Activated naive CD8-positive, alpha-beta T cell treated with anti-CD3 and anti-CD28 coated beads, Interleukin-2, amount 50 U/mL, for 24 hours (primary cell): Measurements from ENCODE around the gene MROH2A.
"Not testable (repeated sequence)": the region's sequence is repeated elsewhere in the genome, so short reads cannot be mapped to it uniquely, and the experiment has no call there.

Experiments
- ATAC-seq: fragments of 150-1000 bp; cut with Tn5 transposase; one replicate; pipeline ENCODE4 v1.10.0; 2021
- DNase-seq: peaks from one replicate; pipeline ENCODE4 v3.0.0; 2021
- H3K27ac Mint-ChIP-seq: one replicate; pipeline ENCODE4 v1.8.0; 2021; ENCODE audit warnings: mild to moderate bottlenecking, mixed read lengths
- H3K27me3 Mint-ChIP-seq: one replicate; pipeline ENCODE4 v1.8.0; 2021; ENCODE audit warnings: mixed read lengths
- H3K36me3 Mint-ChIP-seq: one replicate; pipeline ENCODE4 v1.8.0; 2021; ENCODE audit warnings: low read depth, mixed read lengths
- H3K4me1 Mint-ChIP-seq: one replicate; pipeline ENCODE4 v1.8.0; 2021; ENCODE audit warnings: mixed read lengths
- H3K4me3 Mint-ChIP-seq: one replicate; pipeline ENCODE4 v1.8.0; 2021; ENCODE audit warnings: mild to moderate bottlenecking, moderate library complexity, mixed read lengths
- H3K9me3 Mint-ChIP-seq: one replicate; pipeline ENCODE4 v1.8.0; 2021; ENCODE audit warnings: mixed read lengths

Gene MROH2A

GRCh38 chr2:233854241-233854981 is 76.3 kb downstream of the MROH2A start, which contains the start of gene HJURP:
Gene HJURP, minus strand, starts transcription at chr2:233854535. Its CDS starts 35 bp downstream, at chr2:233854500.
- ATAC-seq = peak; percentile 94
- Mint-ChIP-seq H3K4me3 (peak within 1 kb of the TSS; percentile 93), H3K36me3 (peaks cover 39% of the 10 kb centered on the region), H3K4me1 (peaks cover 38% of the 10 kb centered on the region), H3K27ac (peak within 1 kb of the TSS; percentile 91), H3K9me3 (no peaks in the 10 kb centered on the region), H3K27me3 (peaks cover 3% of the 10 kb centered on the region)
- DNase-seq = peak; percentile 91

DNA sequence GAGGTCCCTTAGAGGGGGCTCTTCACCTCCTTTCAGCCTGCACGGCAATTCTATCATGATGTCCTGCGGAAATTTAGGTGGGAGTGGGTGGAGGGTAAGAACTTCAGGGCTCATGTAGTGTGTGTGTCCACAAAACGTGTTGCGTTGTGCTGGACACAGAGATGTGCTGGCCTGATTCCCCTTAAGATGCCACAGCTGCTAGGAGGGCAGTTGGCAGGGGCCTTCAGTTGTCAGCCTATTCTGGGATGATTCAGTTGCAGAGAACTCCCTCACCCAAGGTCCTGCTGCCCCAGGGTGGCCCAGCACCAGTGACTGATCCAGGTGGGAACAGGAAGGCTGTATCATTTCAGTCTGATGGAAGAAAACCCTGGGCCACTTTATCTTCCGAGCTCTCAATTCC is 77.2 kb downstream of the MROH2A start:
- DNase-seq (no peak), ATAC-seq (no peak)
- Mint-ChIP-seq H3K4me3 (peak overlapping the region; percentile 93), H3K27ac (no peak overlapping the region), H3K36me3 (peaks cover 35% of the 10 kb centered on the region), H3K4me1 (peaks cover 38% of the 10 kb centered on the region), H3K27me3 (peaks cover 3% of the 10 kb centered on the region), H3K9me3 (no peaks in the 10 kb centered on the region)

GRCh38 chr2:233856184-233856583 is 78.1 kb downstream of the MROH2A start:
- Mint-ChIP-seq H3K9me3 (no peaks in the 10 kb centered on the region), H3K27me3 (peaks cover 3% of the 10 kb centered on the region), H3K36me3 (peaks cover 29% of the 10 kb centered on the region), H3K4me3 (no peak overlapping the region), H3K4me1 (peaks cover 38% of the 10 kb centered on the region), H3K27ac (no peak overlapping the region)
- no peak for ATAC-seq
- DNase-seq = no peak

GRCh38 chr2:233857511-233858141 is 79.5 kb downstream of the MROH2A start:
- no peak overlapping the region for H3K4me3 Mint-ChIP-seq
- H3K36me3 Mint-ChIP-seq = peaks cover 14% of the 10 kb centered on the region
- H3K27ac Mint-ChIP-seq = no peak overlapping the region
- no peaks in the 10 kb centered on the region for H3K27me3 Mint-ChIP-seq
- no peaks in the 10 kb centered on the region for H3K9me3 Mint-ChIP-seq
- DNase-seq (peak; percentile 73), ATAC-seq (no peak)
- peaks cover 26% of the 10 kb centered on the region for H3K4me1 Mint-ChIP-seq

DNA sequence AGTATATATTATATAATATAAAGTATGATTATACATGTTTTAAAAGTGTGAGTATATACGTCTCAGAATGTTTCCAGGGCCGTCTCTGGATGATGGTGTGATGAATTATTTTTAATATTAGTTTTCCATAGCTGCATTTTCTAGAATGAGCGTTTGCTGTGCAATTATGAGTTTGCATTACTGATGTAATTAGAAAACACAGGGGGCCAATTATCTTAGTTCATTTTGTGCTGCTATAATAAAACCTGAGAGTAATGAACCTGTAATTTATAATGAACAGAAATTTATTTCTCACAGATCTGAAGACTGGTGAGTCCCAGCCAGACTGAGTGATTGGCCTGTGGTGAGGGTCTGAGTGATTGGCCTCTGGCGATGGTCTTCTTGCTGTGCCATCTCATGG is 80.2 kb downstream of the MROH2A start:
- ATAC-seq = no peak
- Mint-ChIP-seq H3K36me3 (peaks cover 7% of the 10 kb centered on the region), H3K27me3 (no peaks in the 10 kb centered on the region), H3K9me3 (no peaks in the 10 kb centered on the region), H3K4me1 (peaks cover 21% of the 10 kb centered on the region), H3K4me3 (no peak overlapping the region), H3K27ac (no peak overlapping the region)
- DNase-seq = no peak

DNA sequence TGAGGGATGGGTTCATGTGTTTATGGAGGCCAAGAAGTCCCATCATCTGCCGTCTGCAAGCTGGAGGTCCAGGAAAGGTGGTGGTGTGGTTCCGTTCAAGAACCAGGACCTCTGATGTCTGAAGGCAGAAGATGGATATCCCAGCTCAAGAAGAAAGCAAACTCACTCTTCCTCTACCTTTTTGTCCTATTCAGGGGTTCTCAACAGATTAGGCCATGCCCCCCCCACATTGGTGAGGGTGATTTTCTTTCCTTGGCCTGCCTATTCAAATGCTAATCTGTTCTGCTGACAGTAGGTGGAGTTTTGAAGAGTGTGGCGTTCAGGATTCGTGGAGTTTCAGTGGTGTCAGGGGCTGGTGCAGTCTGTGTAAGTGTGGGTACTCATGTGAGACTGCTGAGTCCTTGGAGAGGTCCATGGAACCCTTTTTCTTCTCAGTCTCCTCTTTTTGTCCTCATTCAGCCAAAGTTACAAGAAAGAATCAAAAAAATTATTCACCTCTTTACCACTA is 84.2 kb downstream of the MROH2A start:
- Mint-ChIP-seq H3K36me3 (peaks cover 17% of the 10 kb centered on the region), H3K4me3 (no peak overlapping the region), H3K27ac (no peak overlapping the region), H3K9me3 (peaks cover 12% of the 10 kb centered on the region), H3K4me1 (peaks cover 10% of the 10 kb centered on the region), H3K27me3 (no peaks in the 10 kb centered on the region)
- DNase-seq (no peak), ATAC-seq (no peak)

GRCh38 chr2:233865838-233866237 is 87.7 kb downstream of the MROH2A start:
- DNase-seq (no peak), ATAC-seq (no peak)
- Mint-ChIP-seq H3K4me3 (no peak overlapping the region), H3K27me3 (peaks cover 15% of the 10 kb centered on the region), H3K4me1 (peaks cover 13% of the 10 kb centered on the region), H3K27ac (no peak overlapping the region), H3K9me3 (peaks cover 25% of the 10 kb centered on the region), H3K36me3 (peaks cover 25% of the 10 kb centered on the region)

- H3K36me3 Mint-ChIP-seq = peaks cover 25% of the 10 kb centered on the region
- ATAC-seq (no peak), DNase-seq (no peak)
- H3K4me1 Mint-ChIP-seq = peaks cover 13% of the 10 kb centered on the region
- H3K27ac Mint-ChIP-seq = no peak overlapping the region
- H3K4me3 Mint-ChIP-seq = no peak overlapping the region
- peaks cover 16% of the 10 kb centered on the region for H3K27me3 Mint-ChIP-seq
- H3K9me3 Mint-ChIP-seq = peaks cover 25% of the 10 kb centered on the region
Measured at GRCh38 chr2:233866479-233866878, 88.3 kb downstream of the MROH2A start.

- Mint-ChIP-seq H3K27me3 (peaks cover 28% of the 10 kb centered on the region), H3K27ac (peak within 1 kb of the TSS; percentile 73), H3K4me1 (peaks cover 13% of the 10 kb centered on the region), H3K4me3 (peak within 1 kb of the TSS; percentile 84), H3K9me3 (peaks cover 25% of the 10 kb centered on the region), H3K36me3 (peaks cover 25% of the 10 kb centered on the region)
- ATAC-seq = peak; percentile 57
- DNase-seq = peak; percentile 63
Measured at GRCh38 chr2:233867993-233868532, 89.9 kb downstream of the MROH2A start, which contains the start of gene MSL3B. Gene MSL3B, minus strand, starts transcription at chr2:233868386.

- DNase-seq (no peak), ATAC-seq (no peak)
- Mint-ChIP-seq H3K4me3 (no peak overlapping the region), H3K36me3 (peaks cover 16% of the 10 kb centered on the region), H3K27ac (no peak overlapping the region), H3K4me1 (peaks cover 6% of the 10 kb centered on the region), H3K9me3 (peaks cover 12% of the 10 kb centered on the region), H3K27me3 (peaks cover 42% of the 10 kb centered on the region)
Measured at GRCh38 chr2:233871432-233871831, 93.3 kb downstream of the MROH2A start.

DNA sequence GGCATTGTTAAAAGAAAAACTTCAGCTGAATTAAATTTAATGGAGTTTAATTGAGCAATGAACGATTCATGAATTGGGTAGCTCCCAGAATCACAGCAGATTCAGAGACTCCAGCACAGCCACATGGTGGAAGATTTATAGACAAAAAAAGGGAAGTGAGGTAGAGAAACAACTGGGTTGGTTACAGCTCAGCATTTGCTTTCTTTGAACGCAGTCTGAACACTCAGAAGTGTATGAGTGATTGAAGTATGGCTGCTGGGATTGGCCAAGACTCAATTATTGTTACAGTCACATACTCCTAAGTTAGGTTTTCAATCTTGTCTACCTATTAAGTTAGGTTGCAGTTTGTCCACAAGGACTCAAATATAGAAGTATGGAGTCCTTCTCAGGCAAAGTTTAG is 94.0 kb downstream of the MROH2A start:
- H3K36me3 Mint-ChIP-seq, DNase-seq, H3K4me1 Mint-ChIP-seq, H3K27ac Mint-ChIP-seq, H3K4me3 Mint-ChIP-seq, ATAC-seq: not testable (repeated sequence)
- peaks cover 42% of the 10 kb centered on the region for H3K27me3 Mint-ChIP-seq
- peaks cover 12% of the 10 kb centered on the region for H3K9me3 Mint-ChIP-seq

GRCh38 chr2:233882353-233882752 is 104.2 kb downstream of the MROH2A start:
- H3K27me3 Mint-ChIP-seq = peaks cover 26% of the 10 kb centered on the region
- ATAC-seq = no peak

More at GRCh38 chr2:233882353-233882752, 104.2 kb downstream of the MROH2A start:
- no peak overlapping the region for H3K4me3 Mint-ChIP-seq
- no peak overlapping the region for H3K27ac Mint-ChIP-seq
- peaks cover 2% of the 10 kb centered on the region for H3K36me3 Mint-ChIP-seq
- DNase-seq = no peak
- no peaks in the 10 kb centered on the region for H3K4me1 Mint-ChIP-seq
- H3K9me3 Mint-ChIP-seq = peaks cover 36% of the 10 kb centered on the region
